HTERT RPE-1 (cell line): Measurements from ENCODE around the gene FLNB.
"Not testable (repeated sequence)": the region's sequence is repeated elsewhere in the genome, so short reads cannot be mapped to it uniquely, and the experiment has no call there.

Source experiments
- in situ Hi-C: fragments of 300-500 bp; cut with MboI; formaldehyde crosslinking; loops from 4 replicates; pipeline ENCODE4 v1.14.3; 2020; ENCODE audit warnings: low sequenced_read_pairs

Gene FLNB

GRCh38 chr3:57981483-57982087 lies 26.6 kb upstream of the FLNB start:
- in situ Hi-C loops = no loop called here

GRCh38 chr3:57982561-57983243 lies 25.5 kb upstream of the FLNB start:
- in situ Hi-C loops = no loop called here

GRCh38 chr3:57983734-57984518 lies 24.3 kb upstream of the FLNB start:
- in situ Hi-C loops = no loop called here

GRCh38 chr3:57985176-57985983 lies 22.8 kb upstream of the FLNB start:
- in situ Hi-C loops = no loop called here

GRCh38 chr3:57985984-57986246 lies 22.3 kb upstream of the FLNB start:
- in situ Hi-C loops = no loop called here

- in situ Hi-C loops = no loop called here
These were observed 22.0 kb upstream of the FLNB start for GRCh38 chr3:57986261-57986660.

- in situ Hi-C loops = not testable (repeated sequence)
These were observed 19.0 kb upstream of the FLNB start for GRCh38 chr3:57989198-57989597.

GRCh38 chr3:57989646-57990045 lies 18.6 kb upstream of the FLNB start:
- in situ Hi-C loops = no loop called here

- in situ Hi-C loops = no loop called here
These were observed 15.6 kb upstream of the FLNB start for GRCh38 chr3:57992452-57993213.

GRCh38 chr3:57998366-57999283 lies 9.6 kb upstream of the FLNB start:
- in situ Hi-C loops = no loop called here

- in situ Hi-C loops = no loop called here
These were observed 8.7 kb upstream of the FLNB start for GRCh38 chr3:57999417-58000115.

GRCh38 chr3:58000306-58001085 lies 7.7 kb upstream of the FLNB start:
- in situ Hi-C loops = no loop called here

GRCh38 chr3:58001086-58001467 lies 7.1 kb upstream of the FLNB start:
- in situ Hi-C loops = no loop called here

GRCh38 chr3:58001979-58002378 lies 6.2 kb upstream of the FLNB start:
- in situ Hi-C loops = no loop called here

GRCh38 chr3:58003093-58003492 lies 5.1 kb upstream of the FLNB start:
- in situ Hi-C loops = no loop called here

- in situ Hi-C loops = no loop called here
These were observed 3.2 kb upstream of the FLNB start for GRCh38 chr3:58004973-58005372.

- in situ Hi-C loops = no loop called here
These were observed 2.6 kb upstream of the FLNB start for GRCh38 chr3:58005669-58006068.

GRCh38 chr3:58006661-58007060 lies 1.6 kb upstream of the FLNB start:
- in situ Hi-C loops = no loop called here
